ENCODE results near the gene DNAAF1.
"Not testable (repeated sequence)": the region's sequence is repeated elsewhere in the genome, so short reads cannot be mapped to it uniquely, and the experiment has no call there.

Gene DNAAF1

GRCh38 chr16:84183911-84184591 lies 38.9 kb downstream of the DNAAF1 start:
- no peak for DNase-seq (ENCODE audit: low read depth, low spot score)

DNA sequence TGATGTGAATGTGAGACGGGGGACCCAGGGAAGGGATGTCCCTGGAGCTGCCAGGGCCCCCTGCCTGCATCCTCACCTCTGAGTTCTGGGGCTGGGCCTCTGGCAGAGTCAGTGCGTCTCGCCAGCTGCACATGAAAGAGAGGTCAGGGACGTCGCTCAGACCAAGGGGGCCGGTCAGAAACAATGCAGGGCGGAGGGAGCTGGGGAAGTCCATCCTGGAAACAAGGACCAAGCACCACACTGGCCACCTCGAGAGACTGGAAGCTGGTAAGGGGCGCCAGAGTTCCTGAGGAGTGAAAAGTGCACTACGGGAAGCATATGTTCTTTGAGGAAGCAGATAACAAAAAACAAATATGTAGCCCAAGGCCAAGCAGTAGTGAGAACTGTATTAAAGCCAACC lies 39.7 kb downstream of the DNAAF1 start:
- DNase-seq (ENCODE audit: low read depth, low spot score) = no peak

- peak; percentile 48 for DNase-seq (ENCODE audit: low read depth, low spot score)
These were observed 41.8 kb downstream of the DNAAF1 start, which contains the start of gene TAF1C for GRCh38 chr16:84186685-84187437. TSS of gene TAF1C (minus strand) at chr16:84187057. CDS start at chr16:84184988, 2,069 bp downstream.

DNA sequence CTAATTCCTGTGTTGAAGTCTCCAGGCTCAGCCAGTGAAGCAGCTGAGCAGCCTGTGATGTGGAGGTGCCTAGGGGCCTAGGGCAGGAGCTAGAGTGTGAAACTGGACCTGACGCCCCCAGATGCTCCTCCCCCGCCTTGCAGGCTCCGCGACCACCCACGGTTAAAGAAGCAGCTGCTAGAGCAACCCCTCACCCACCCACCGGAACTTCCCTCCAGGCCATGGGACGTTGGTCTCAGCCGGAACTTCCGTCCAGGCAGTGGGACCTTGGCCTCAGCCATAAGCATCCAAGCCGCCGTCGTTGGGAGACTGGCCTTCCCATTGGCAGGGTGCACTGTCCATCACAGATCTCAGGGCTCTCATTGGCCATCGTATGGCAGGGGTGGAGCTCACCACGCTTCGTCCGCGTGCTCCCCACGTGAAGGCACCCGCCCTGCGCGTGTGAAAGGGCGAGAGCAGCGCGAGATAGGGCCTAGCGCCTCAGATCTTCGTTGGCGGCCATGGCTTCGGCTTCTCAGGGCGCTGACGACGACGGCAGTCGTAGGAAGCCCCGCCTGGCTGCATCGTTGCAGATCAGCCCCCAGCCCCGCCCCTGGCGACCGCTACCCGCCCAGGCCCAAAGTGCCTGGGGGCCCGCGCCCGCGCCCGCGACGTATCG lies 45.8 kb downstream of the DNAAF1 start, which contains the start of gene ADAD2:
Gene ADAD2 (plus strand): TSS at position 427 of the 658 bp plus-strand sequence. CDS start 74 bp downstream, at position 501.
- DNase-seq (ENCODE audit: low read depth, low spot score) = peak; percentile 47

DNA sequence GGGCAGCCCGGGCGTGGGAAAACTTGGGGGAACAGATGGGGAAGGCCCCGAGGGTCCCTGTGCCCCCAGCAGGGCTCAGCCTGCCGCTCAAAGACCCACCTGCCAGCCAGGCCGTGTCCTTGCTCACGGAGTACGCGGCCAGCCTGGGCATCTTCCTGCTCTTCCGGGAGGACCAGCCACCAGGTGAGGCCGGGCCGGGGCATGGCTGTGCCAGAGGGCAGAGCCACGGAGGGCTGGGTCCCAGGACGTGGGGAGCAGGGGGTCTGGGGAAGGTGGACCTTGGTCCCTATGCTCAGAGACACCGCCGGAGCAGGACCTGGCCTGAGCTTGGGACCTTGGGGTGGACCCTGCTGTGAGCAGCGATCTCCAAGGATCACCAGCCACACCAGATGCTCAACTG lies 46.4 kb downstream of the DNAAF1 start:
- DNase-seq (ENCODE audit: low read depth, low spot score) = no peak

DNA sequence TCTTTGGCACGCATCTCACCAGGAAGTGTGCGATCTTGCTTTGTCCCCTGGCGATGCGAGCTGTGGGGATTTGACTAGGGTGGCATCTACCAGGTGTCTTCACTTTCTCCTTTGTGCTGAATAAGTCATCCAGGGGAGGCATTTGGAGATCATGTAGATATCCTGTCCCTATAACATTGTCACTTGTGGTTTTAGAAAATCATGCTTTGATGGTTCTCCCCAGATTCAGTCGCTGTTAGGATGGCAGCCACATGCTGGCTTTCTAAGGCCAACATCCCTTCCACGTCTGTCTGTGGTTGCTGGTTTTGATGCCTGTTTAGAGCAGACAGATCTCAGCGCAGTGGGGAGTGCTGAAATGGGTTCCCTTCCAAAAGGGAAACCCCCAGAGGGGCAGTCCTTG lies 48.4 kb downstream of the DNAAF1 start:
- DNase-seq (ENCODE audit: low read depth, low spot score) = no peak

GRCh38 chr16:84194018-84194417 lies 48.9 kb downstream of the DNAAF1 start:
- no peak for DNase-seq (ENCODE audit: low read depth, low spot score)

DNA sequence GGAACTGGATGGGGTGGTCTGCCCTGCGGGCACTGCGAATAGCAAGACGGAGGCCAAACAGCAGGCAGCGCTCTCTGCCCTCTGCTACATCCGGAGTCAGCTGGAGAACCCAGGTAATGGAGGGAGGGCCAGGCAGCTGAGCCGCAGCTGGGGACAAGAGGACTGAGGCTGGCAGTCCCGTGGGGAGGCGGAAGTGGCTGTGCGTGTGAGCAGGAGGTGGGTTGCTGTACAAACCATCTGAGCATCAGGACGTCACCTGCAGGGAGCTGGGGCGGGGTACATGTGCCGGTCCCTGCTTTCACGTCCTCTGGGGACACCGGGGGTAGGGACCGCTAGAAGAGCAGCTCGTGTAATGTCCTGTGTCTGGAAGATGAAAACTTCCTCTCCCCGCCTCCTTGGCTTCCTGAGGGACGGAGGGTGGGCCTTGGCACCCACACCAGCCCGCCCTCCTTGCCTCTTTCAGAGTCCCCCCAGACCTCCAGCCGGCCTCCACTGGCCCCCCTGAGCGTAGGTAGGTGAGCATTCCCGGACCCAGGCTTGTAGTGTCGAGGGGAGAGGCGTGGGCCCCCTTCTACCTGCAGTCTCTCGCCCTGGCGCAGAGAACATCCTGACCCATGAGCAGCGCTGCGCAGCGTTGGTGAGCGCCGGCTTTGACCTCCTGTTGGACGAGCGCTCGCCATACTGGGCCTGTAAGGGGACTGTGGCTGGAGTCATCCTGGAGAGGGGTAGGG lies 49.5 kb downstream of the DNAAF1 start:
- DNase-seq (ENCODE audit: low read depth, low spot score) = no peak

- no peak for DNase-seq (ENCODE audit: low read depth, low spot score)
These were observed 50.3 kb downstream of the DNAAF1 start for GRCh38 chr16:84195201-84196093.

DNA sequence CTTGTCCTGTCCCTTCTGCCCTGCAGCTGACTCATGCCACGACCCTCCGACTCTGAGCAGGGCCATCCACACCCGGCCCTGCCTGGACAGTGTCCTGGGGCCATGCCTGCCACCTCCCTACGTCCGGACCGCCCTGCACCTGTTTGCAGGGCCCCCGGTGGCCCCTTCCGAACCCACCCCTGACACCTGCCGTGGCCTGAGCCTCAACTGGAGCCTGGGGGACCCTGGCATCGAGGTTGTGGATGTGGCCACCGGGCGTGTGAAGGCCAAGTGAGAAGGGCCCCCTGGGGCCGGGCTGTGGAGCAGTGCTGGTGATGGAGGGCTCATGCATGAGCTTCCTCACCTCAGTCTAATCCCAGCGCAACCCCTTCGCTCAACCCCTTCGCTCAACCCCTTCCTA lies 51.0 kb downstream of the DNAAF1 start:
- no peak for DNase-seq (ENCODE audit: low read depth, low spot score)

DNA sequence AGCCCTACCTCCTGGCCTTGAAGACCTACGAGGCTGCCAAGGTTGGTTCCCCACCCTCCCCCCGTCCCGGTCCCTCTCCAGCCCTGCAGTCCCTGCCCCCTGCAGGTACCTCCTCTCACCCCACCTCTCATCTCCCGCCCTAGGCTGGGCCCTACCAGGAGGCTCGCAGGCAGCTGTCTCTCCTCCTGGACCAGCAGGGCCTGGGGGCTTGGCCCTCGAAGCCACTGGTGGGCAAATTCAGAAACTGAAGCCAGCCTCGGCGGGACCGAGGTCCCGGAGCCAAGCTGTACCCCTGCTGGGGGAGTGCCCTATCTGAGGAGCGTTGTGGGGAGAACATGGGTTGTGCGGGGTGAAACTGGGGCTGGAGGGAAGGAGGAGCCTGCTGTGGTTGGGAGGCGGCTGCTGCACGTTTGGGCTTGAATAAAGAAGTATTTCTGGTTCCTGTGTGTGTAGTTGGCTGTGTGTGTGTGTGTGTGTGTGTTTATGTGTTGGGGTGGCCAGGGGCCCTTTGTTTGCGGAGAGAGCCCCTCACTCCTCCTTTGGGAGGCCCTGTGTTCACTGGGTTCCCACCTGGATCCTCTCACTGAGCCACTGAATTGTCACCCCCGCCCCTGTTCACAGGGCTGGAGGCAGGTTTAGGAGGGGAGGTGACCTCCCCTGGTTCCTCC lies 51.8 kb downstream of the DNAAF1 start:
- no peak for DNase-seq (ENCODE audit: low read depth, low spot score)

- no peak for DNase-seq (ENCODE audit: low read depth, low spot score)
These were observed 52.5 kb downstream of the DNAAF1 start for GRCh38 chr16:84197466-84198128.

GRCh38 chr16:84198401-84198800 lies 53.3 kb downstream of the DNAAF1 start:
- no peak for DNase-seq (ENCODE audit: low read depth, low spot score)

GRCh38 chr16:84199097-84199496 lies 54.0 kb downstream of the DNAAF1 start:
- no peak for DNase-seq (ENCODE audit: low read depth, low spot score)

- no peak for DNase-seq (ENCODE audit: low read depth, low spot score)
These were observed 54.8 kb downstream of the DNAAF1 start for GRCh38 chr16:84199861-84200260.

GRCh38 chr16:84204551-84204950 lies 59.4 kb downstream of the DNAAF1 start:
- DNase-seq (ENCODE audit: low read depth, low spot score) = not testable (repeated sequence)

DNA sequence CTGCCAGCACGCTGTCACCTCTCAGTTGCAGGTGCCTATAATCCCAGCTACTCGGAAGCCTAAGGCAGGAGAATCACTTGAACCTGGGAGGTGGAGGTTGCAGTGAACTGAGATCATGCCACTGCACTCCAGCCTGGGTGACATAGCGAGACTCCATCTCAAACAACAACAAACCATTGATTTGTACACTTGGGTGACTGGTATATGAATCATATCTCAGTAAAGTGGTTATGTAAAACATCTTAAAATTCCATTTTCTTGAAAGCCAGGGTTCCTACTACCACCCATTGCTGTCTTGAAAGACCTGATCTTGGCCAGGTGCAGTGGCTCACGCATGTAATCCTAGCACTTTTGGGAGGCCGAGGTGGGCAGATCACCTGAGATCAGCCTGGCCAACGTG lies 60.0 kb downstream of the DNAAF1 start:
- DNase-seq (ENCODE audit: low read depth, low spot score) = not testable (repeated sequence)

DNA sequence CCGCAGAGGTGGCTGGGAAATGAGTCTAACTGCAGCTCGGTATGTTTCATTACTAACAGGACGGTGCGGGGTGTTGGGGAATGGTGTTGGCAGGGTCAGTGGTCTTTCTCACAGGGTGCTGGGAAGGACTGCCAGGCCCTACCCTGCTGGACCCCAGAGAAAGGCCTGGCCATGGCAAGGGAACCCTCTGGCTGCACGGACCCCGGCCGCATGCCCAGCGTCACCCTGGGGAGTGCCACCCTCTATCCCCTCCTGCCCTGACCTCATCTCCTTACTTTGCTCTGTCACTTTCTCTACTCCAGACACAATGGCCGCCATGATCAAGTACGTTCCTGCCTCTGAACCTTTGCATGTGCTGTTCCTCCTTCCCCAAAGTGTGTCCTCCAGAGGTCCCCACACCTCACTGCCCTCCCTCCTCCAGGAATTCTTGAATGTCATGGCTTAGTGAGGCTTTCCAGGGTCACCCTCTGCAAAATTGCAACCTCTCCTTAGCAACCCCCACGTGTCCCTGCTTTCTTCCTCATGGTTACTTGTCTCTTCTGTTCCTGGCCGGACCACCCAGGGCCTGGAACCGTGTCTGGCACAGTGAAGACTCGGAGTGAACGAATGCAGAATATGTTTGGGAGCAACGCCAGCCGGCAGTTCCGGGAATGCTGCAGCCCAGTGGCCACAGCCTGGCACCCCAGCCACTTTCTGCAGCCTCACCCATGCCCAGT lies 61.0 kb downstream of the DNAAF1 start:
- DNase-seq (ENCODE audit: low read depth, low spot score) = no peak

GRCh38 chr16:84207251-84207650 lies 62.1 kb downstream of the DNAAF1 start:
- DNase-seq (ENCODE audit: low read depth, low spot score) = no peak
